Raji (cell line): ENCODE measurements around the gene KCNMB2.

Experiments
- POLR2A ChIP-seq: IDR thresholded peaks from 2 replicates; pipeline ENCODE4 v1.6.1; 2011; ENCODE audit warnings: low read depth, low read length, control low read depth; ENCODE audit not compliant: insufficient read depth

KCNMB2 gene

GRCh38 chr3:178732824-178733223 lies 196.6 kb downstream of the KCNMB2 start:
- no peak for TF ChIP-seq POLR2A

- TF ChIP-seq POLR2A = no peak
Measured at GRCh38 chr3:178735032-178735674, 198.9 kb downstream of the KCNMB2 start.

- no peak for TF ChIP-seq POLR2A
Measured at GRCh38 chr3:178736300-178736699, 200.1 kb downstream of the KCNMB2 start.

- TF ChIP-seq POLR2A = no peak
Measured at GRCh38 chr3:178739720-178740119, 203.5 kb downstream of the KCNMB2 start.

GRCh38 chr3:178741020-178741419 lies 204.8 kb downstream of the KCNMB2 start:
- TF ChIP-seq POLR2A = no peak

GRCh38 chr3:178743297-178743696 lies 207.1 kb downstream of the KCNMB2 start:
- no peak for TF ChIP-seq POLR2A

GRCh38 chr3:178748874-178749273 lies 212.6 kb downstream of the KCNMB2 start:
- TF ChIP-seq POLR2A = no peak

- TF ChIP-seq POLR2A = no peak
Measured at GRCh38 chr3:178749471-178749870, 213.2 kb downstream of the KCNMB2 start.

GRCh38 chr3:178750639-178751300 lies 214.5 kb downstream of the KCNMB2 start:
- no peak for TF ChIP-seq POLR2A

GRCh38 chr3:178752843-178753242 lies 216.6 kb downstream of the KCNMB2 start:
- no peak for TF ChIP-seq POLR2A

GRCh38 chr3:178754852-178755510 lies 218.7 kb downstream of the KCNMB2 start:
- TF ChIP-seq POLR2A = no peak

- no peak for TF ChIP-seq POLR2A
Measured at GRCh38 chr3:178761024-178761423, 224.8 kb downstream of the KCNMB2 start.

- no peak for TF ChIP-seq POLR2A
Measured at GRCh38 chr3:178761461-178761860, 225.2 kb downstream of the KCNMB2 start.

- TF ChIP-seq POLR2A = no peak
Measured at GRCh38 chr3:178762385-178762784, 226.1 kb downstream of the KCNMB2 start.

GRCh38 chr3:178765472-178765871 lies 229.2 kb downstream of the KCNMB2 start:
- no peak for TF ChIP-seq POLR2A

GRCh38 chr3:178767581-178767980 lies 231.3 kb downstream of the KCNMB2 start:
- no peak for TF ChIP-seq POLR2A

GRCh38 chr3:178768072-178768864 lies 232.0 kb downstream of the KCNMB2 start:
- TF ChIP-seq POLR2A = no peak
